MM.1S (cell line): ENCODE results near the gene EFCAB14.

ENCODE experiments used
- EZH2 ChIP-seq: fragments of 300-600 bp; sonication (generic); optimal IDR thresholded peaks from 2 replicates; pipeline ENCODE3; 2017; ENCODE audit warnings: low read depth, mild to moderate bottlenecking, antibody characterized with exemption, low read length, mixed read lengths
- TF ChIP-seq, protein P1 (sequence below): fragments of 300-600 bp; sonication (generic); IDR thresholded peaks from 2 replicates; pipeline ENCODE4 v1.5.1; 2016; ENCODE audit warnings: antibody characterized with exemption, low read length, mixed read lengths

DNA sequence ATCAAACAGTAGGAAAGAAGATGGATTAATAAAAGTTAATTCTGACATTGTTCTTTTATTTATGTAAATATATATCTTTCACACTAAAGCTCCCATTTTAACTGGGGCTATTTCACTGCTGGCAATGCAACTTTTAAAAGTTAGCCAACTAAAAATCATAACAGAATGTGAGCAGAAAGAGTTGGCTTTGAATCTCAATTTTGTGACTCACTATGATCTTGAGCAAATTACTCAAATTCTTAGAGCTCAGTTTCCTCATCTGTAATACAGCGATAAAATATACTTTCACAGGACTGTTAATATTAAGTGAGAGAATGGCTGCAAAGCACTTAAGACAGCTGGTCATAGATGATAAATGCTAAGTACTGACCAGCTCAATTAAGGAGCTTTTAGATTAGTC is 10.8 kb downstream of the EFCAB14 start:
- TF ChIP-seq, protein P1, sequence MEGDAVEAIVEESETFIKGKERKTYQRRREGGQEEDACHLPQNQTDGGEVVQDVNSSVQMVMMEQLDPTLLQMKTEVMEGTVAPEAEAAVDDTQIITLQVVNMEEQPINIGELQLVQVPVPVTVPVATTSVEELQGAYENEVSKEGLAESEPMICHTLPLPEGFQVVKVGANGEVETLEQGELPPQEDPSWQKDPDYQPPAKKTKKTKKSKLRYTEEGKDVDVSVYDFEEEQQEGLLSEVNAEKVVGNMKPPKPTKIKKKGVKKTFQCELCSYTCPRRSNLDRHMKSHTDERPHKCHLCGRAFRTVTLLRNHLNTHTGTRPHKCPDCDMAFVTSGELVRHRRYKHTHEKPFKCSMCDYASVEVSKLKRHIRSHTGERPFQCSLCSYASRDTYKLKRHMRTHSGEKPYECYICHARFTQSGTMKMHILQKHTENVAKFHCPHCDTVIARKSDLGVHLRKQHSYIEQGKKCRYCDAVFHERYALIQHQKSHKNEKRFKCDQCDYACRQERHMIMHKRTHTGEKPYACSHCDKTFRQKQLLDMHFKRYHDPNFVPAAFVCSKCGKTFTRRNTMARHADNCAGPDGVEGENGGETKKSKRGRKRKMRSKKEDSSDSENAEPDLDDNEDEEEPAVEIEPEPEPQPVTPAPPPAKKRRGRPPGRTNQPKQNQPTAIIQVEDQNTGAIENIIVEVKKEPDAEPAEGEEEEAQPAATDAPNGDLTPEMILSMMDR, result no peak
- TF ChIP-seq EZH2, result no peak
